ENCODE data around the gene TM6SF1. TPM values are rescaled to one million over a fixed set of nuclear protein-coding genes. Genes with fewer than 3 reads are reported as not detected.

The TM6SF1 gene
- total and polyA plus RNA-seq, 2 of the 8 experiments (the other 6 are each of a cell fraction or from before 2014, with no cell fraction given): 0.74 to 1.0 TPM

- TF ChIP-seq SIN3A (conservative IDR thresholded peaks at IDR 0.05 in 1 of 2, IDR thresholded peaks at IDR 0.05 in 1 of 2; ENCODE audit: low read depth in 1 of 2, low read length in 2 of 2): no peak
- no peak for TF ChIP-seq CHD1 (IDR thresholded peaks at IDR 0.05; ENCODE audit: low read depth, low read length)
Observed at GRCh38 chr15:83057696-83058376, 49.6 kb upstream of the TM6SF1 start (continued).

All from H1 (cell line).